SW 1271 (cell line): ENCODE results near the gene GRAMD2B.
"Not testable (repeated sequence)": the region's sequence is repeated elsewhere in the genome, so short reads cannot be mapped to it uniquely, and the experiment has no call there.

Experiments used
- DNase-seq, 2 experiments: peaks; one replicate each; lab custom pipeline; 2025; lab: John Stamatoyannopoulos, UW

The GRAMD2B gene

DNA sequence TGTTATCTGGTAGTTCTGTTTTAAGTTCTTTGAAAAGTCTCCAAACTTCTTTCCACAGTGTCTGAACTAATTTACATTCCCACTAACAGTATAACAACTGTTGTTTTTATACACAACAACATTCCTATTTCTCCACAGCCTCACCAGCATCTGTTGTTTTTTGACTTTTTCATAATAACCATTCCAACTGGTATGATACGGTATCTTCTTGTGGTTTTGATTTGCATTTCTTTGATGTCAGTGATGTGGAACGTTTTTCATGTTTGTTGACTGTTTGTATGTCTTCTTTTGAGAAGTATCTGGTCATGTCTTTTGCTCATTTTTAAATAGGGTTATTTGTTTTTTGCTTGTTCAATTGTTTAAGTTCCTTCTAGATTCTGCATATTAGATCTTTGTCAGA lies 12.6 kb upstream of the GRAMD2B start:
- no peak for DNase-seq

GRCh38 chr5:126413856-126414255 lies 9.4 kb upstream of the GRAMD2B start:
- no peak for DNase-seq

DNA sequence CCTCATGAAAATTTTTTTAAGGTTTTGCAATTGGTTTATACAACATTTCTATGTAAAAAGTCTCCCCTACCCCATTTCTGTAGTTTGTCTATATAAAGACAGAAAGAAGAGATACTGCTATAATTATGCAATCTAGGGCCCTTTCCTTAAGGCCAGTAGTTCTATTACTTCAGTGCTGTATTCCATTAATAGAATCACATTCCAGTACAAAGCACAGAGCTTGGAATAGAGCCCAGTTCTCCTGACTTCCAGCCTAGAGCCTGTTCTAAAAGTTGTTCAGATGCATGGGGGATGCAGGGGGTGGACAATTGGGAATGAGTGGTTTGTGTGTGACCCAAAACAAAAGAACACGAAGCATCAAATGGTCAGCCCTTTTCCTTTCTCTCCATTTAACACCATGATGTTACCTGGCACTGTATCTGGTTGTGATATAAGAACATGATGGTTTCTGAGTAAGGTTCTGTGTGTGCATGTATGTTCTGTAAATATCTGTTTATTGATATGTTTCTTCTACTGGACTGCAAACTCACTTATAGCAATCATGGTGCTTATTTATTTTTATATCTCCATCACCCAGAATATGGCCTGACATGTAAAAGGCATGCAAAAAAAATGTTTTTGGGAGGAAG lies 8.2 kb upstream of the GRAMD2B start:
- no peak for DNase-seq

GRCh38 chr5:126415789-126416188 lies 7.4 kb upstream of the GRAMD2B start:
- no peak for DNase-seq

GRCh38 chr5:126416266-126416925 lies 6.8 kb upstream of the GRAMD2B start:
- no peak for DNase-seq

DNA sequence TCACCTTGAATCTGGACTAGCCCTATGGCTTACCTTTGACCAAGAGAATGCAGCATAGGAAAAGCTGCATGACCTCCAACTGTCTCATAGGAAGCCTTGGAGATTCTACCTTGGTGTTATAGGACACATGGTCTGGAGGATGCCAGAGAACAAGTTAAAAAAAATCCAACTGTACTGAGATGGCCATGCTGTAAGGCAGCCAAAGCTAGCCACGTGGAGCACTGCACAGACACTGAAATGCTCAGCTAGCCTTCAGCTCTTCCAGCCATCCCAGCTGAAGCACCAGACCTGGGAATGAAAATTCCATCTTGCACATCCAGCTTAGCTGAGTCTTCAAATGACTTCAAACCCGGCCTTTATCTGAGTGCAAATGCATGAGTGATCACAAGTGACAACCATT lies 6.0 kb upstream of the GRAMD2B start:
- no peak for DNase-seq

- DNase-seq, result no peak
Measured at GRCh38 chr5:126419102-126419501, 4.1 kb upstream of the GRAMD2B start.

DNA sequence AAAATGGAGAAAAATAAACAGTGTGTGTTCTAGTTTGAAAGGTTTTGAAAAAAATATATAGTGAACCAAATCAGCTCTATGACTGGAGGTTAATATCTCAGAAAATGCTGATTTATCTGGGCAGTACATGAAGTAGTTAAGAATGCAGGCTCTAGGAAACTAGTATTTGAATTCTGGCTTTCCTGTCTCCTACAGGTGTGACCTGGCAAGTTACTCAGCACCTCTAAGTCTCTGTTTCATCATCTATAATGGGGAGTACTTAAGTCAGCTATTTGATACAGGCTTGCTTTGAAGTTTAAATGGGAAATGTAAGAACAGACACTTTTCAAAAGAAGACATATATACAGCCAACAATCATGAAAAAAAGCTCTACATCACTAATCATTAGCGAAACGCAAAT lies 5.2 kb downstream of the GRAMD2B start:
- DNase-seq, result no peak

- no peak for DNase-seq
Measured at GRCh38 chr5:126430631-126431030, 7.4 kb downstream of the GRAMD2B start.

DNA sequence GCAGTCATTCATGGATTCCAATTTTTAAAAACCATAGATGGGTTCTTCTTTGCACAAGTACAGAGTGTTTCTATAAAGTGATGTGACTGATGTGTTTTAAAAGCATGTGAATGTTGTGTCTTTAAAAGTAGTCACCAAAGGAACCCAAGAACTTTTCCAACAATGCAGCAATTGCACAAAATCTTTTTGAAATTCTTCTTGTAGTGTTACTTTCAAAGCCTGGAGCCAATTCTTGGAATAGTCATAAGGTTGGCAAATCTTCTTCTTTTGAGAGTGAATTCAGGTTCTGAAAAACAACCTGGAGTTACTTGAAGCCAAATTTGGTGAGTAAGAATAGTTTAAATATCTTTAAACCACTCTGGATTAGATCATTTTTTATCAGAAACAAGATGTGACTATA lies 10.5 kb downstream of the GRAMD2B start:
- DNase-seq, result no peak

GRCh38 chr5:126435261-126435660 lies 12.1 kb downstream of the GRAMD2B start:
- DNase-seq, result no peak

DNA sequence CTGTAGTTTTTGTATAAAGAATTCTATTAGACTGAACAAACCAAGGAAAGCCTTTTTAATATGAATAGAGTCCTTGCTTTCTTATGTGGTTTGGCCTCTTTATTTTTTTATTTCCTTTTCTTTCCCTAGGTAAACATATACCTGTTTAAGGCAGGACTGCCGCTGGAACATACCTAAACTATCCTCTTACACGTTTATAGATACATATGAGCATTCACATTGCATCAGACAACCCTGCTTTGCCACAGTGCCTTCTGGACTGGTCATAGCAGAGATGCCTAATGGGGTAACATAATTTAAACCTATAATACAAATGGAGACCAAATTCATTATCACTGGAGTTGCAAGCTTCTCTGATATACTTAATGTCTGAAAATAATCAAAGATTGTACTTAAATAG lies 12.5 kb downstream of the GRAMD2B start:
- no peak for DNase-seq

GRCh38 chr5:126437721-126438120 lies 14.5 kb downstream of the GRAMD2B start:
- DNase-seq, result no peak

DNA sequence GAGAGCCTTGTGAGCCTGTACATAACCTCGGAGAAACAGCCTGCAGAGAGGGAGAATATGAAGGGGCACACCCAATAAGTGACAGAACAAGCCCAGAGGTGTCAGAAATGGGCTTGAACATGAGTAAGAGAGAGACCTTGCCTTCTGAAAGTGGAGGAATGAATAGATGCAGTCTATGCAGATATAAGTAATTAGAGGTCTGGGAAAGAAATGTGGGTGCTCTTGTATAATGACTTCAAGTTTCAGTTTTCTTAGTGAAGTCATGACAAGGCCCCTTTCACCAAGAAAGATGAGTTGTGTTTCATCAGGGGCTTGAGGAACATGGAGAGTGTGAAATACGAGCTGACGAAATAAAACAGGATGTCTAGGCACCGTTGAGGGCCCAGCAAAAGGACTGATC lies 15.1 kb downstream of the GRAMD2B start:
- DNase-seq, result no peak

- DNase-seq, result no peak
Measured at GRCh38 chr5:126438868-126439267, 15.7 kb downstream of the GRAMD2B start.

- DNase-seq, result not testable (repeated sequence)
Measured at GRCh38 chr5:126439724-126440123, 16.5 kb downstream of the GRAMD2B start.

DNA sequence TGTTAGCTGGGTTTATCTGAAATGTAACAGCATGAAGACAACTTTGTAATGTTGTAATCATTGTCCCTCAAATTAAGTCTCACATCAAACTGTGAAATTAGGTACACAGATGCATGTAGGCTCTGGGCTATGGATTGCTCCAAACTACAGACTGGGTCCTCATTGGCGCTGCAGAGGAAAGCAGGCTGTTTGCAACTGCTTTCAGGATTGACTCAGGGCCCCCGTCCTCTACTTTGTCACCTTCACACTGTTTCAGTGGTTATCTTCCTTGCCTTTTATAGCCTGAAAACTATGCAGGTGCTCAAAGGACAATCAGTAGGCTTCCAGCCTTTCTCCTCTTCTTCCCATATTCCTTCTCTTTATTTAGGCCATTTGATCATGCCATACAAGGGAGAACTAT lies 18.0 kb downstream of the GRAMD2B start:
- DNase-seq, result no peak

DNA sequence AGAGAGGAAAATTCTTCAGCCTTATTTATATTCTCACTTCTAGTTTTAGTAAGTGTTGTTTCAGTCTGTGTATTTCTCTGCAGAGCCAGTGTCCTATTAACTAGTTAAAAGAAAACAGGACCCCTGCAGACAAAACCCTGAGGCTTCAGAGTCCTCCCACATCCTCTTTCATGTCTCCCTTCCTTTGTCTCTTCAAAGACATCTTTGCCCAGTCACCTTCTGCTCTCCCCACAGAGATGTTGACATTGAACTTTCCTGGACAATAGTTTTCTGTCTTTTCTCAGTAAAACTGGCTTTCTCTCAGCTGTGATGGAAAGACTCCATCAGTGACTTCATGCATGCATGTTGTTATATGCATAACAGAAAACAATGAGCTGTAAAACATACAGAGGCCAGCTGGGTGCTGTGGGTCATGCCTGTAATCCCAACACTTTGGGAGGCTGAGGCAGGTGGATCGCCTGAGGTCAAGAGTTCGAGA lies 20.2 kb downstream of the GRAMD2B start:
- DNase-seq, result no peak

DNA sequence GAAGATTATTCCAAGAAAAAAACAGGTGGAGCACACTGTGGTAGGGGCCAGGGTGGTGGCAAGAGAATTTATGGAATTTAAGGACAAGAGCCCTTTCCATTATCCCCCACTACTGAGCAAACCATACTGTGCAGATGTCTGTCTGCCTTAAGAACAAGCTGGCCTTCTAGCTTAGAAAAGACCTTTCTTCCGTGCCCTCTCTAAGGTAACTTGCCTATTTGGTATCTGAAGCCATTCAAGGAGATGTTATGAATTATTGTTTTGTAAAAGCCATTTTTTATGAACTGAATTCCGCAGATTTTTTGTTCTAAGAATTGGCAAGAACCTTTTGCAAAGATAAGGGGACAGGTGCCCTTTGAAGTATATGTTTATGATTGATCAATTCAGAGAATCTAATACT lies 20.9 kb downstream of the GRAMD2B start:
- DNase-seq, result no peak

DNA sequence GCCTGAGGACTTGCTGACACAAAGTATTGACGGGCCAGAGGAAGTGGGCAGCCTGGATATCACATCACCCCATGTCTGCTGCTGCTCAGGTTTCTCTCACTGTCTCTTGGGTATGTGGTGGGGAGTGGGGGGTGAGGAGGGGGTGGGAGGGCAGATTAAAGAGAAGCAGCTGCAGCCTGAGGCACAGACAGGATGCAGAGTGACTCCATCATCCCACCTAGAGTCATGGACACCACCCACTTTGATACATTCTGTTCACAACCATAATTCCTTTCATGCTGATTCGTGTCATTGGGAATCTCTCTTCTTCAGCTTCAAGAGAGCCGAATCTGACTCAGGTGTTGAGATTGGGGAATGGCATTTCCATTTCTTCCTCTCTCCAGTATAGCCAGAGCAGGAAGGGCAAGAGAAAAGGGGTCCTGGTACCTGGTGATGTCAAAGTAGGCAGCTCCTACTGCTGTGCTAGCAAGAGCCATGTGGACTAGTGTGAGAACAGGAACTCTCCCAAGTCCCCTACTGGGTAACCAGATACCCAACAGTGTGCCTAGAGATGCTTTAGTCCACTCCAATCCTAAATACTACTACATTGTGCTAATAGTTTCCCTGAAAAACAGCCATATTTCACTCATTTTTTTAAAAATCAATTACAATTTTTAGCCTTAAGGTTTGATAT lies 22.4 kb downstream of the GRAMD2B start:
- no peak for DNase-seq

- no peak for DNase-seq
Measured at GRCh38 chr5:126446498-126447224, 23.5 kb downstream of the GRAMD2B start.

- no peak for DNase-seq
Measured at GRCh38 chr5:126448720-126449119, 25.5 kb downstream of the GRAMD2B start.
